IMR-90 (cell line): ENCODE results near the gene COL6A3.

Experiments used
- CTCF ChIP-seq: conservative IDR thresholded peaks from 2 replicates; pipeline ENCODE4 v1.5.1; 2012; ENCODE audit warnings: mild to moderate bottlenecking, low read depth, low read length, improper control_type of control experiment
- RAD21 ChIP-seq: IDR thresholded peaks from 2 replicates; pipeline ENCODE4 v1.6.1; 2012; ENCODE audit warnings: low read length, improper control_type of control experiment

DNA sequence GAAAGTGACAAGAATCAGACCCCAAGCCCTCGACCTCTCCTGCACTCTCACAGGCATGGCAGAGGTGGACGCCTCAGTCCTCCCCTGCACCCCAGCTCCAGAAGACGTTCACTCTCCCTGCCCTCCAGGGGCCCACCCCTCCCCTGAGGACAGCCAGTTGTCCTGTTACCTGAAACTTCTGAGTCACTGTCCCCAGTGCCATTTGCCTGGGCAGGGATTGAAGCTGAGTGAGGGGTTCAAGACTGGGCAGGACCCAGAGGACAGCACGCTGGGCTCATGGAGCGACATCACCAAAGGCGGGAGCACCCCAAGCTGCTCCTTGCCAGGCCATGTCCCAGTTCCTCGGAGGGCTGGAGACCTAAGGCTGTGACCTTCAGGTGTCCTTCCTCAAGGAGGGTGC, 34.2 kb upstream of the COL6A3 start:
- TF ChIP-seq RAD21 (no peak), CTCF (no peak)
